Measurements from ENCODE around the gene F13A1.

DNA sequence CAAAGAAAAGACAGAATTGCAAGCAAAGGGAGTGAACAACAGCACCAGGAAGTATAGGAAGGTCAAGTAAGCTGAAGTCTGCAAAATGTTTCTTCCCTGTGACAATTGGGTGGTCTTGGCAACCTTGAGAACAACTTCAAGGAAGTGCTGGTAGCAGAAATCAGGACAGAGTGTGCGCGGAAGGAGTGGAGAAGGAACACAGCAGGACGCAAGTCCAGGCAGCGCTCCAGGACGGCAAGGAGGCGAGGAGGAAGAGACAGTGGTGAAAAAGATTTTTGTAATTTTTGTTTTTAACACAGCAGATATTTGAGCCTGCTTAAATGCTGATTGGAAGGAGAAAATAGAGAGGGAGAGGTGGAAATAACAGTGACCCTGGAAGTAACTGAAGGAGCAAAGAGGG is 141.7 kb downstream of the F13A1 start:
- no peak for TF ChIP-seq POLR2A (IDR thresholded peaks at IDR 0.05)
- no peak for TF ChIP-seq CTCF (IDR thresholded peaks at IDR 0.05)
